GM18520 (cell line): ENCODE measurements around the gene MBD6.

Experiments
- ATAC-seq: cut with Tn5 transposase; IDR thresholded peaks from one replicate; pipeline ENCODE4 v1.9.1; 2021; ENCODE audit not compliant: unreplicated experiment

Gene MBD6

DNA sequence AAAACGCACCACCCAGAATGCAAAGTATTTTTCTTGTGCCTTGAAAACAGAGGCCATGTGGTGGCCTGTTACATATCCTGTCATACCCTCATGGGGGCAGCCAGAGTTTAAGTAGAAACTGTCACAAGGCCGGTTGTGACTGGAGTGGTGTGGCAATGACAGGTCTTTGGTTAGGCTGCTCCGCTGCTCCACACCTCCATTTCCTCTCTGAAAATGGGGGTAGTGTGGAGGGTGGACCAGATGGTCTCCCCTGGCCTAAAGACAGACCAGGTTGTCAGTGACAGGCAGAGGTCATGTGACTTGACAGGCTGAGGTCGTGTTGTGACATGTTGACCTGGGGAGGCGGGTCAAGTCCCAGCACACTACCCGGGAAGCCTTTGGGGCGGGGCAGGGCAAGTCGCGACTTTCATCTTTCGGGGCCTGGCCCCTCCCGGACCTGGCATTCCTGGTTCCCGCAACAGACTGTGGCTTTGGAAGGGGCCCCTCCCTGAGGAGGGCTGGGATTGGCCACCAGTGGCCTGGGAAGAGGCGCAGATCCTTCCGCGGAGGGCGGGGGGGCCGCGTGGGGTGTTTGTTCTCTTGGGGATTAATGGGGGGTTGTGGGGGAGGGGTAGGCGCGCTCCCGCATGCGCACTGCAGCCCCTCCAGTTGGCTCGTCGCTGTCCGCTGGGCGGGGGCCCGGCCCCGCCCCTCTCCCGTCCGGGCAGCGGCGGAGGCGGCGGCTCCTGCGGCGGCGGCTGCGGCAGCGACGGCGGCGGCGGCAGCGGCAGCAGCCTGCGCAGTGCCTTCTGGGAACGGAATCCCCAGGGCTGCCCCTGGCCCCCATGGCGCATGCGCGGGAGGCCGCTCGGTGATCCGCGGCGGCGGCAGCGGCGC lies at the start of gene MBD6:
MBD6 (plus strand) TSS at position 814 of the 876 bp plus-strand sequence. CDS start 1,480 bp downstream, outside the sequence.
- ATAC-seq = peak; percentile 31

DNA sequence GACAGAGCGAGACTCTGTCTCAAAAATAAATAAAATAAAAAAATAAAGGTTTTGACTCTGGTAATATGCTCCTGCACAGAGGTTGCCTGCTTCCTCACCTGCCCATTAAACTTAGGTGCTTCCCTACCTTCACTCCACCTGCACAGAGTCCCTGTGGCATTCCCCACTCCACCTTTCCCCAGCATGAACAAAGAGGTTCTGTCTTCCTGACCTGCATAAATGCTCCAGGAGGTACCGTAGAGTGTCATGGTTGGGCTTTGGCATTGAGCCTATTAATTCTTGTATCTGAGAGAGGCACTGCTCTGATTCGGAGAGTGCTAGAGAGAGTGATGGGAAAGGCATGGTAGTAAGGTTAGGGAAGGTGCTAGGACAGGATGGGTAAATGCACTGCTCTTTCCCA lies 49.2 kb upstream of the MBD6 start:
- ATAC-seq = no peak

DNA sequence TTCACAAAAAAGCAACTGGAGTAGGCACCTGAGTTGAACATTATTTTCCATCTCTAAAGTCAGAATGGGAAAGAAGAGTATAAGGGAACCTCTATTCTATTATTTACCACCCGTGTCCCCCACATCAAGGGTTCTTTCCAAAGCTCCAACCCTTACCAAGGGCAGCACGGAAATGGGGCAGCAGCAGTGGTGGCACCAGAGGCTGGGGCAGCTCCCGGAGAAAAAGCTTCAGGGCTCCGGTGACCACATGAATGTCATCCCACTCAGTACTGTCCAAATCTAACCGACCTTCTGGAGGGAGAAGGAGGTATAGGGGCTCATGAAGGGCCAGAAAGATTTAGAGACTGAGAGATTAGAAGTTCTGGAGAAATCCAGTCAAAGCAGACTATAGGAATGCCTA lies 48.7 kb upstream of the MBD6 start:
- no peak for ATAC-seq

DNA sequence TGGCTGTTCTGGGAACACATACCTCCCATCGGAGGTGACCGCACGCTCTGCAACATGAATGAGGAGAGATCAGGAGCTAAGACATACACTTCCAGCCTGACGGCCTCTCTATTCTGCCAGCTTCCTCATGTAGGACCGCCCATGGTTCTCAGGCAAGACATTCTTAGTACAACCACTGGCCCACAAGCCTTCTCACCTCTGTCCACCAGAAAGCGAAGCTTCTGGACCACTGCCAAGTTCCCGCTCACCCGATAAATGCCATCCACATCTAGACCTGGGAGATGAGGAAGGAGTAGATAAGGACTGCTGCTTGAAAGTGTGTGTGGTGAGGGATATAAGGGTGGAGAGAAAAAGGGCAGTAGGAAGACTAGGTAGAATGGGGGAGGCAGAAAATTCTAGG lies 48.2 kb upstream of the MBD6 start:
- ATAC-seq = no peak

- no peak for ATAC-seq
These were observed 47.8 kb upstream of the MBD6 start for GRCh38 chr12:57474862-57475261.

- ATAC-seq = no peak
These were observed 47.1 kb upstream of the MBD6 start for GRCh38 chr12:57475271-57476161.

- ATAC-seq = no peak
These were observed 46.2 kb upstream of the MBD6 start for GRCh38 chr12:57476162-57476992.

- ATAC-seq = no peak
These were observed 45.5 kb upstream of the MBD6 start for GRCh38 chr12:57476993-57477709.

DNA sequence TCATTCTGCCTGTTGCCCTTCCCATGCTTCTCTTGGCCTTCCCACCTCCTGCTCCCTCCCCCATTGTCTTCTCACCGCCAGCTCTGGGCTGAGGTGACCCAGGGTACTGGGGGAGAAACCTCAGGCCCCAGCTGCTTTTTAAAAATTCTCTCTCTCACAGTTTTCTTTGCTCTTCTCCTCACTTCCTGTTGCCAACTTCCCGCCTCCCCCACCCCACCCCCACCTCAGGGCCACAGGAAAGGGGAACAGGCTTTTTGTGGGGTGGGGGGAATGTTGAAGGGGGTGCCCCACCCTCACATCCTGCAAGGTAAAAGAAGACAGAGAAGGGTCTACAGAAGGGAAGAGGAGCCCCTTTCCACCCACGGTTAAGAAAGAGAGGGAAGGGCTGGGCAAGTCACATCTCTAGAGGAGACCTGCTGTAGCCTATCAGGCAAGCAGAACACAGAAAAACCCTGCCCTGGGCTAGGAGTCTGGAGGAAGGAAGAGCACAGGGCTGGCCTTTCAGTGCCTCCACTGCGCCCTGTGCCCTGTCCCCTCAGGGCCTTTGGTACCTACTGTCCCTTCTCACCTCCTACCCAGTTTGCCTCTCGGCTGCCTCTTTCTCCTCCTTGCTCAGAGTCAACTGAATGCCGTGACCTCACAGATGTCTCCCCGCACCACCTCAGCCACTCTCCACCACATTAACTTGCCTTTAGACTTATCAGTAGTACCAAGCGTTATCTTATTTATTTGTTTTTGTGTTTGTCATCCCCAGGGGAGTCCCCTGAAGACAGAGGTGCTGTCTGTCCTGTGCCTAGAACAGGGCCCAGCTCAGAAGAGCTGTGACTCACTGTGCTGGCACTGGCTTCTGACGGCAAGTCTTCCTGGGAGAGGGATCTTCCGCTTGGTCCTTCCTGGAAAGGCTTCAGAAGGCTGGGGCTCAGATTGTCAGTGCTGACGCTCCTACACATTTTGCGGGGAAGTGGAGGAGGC lies 44.6 kb upstream of the MBD6 start:
- peak; percentile 32 for ATAC-seq

- no peak for ATAC-seq
These were observed 43.6 kb upstream of the MBD6 start for GRCh38 chr12:57479043-57479375.

GRCh38 chr12:57479376-57480115 lies 43.1 kb upstream of the MBD6 start, which contains the start of gene ARHGAP9:
Gene ARHGAP9 (minus strand): TSS chr12:57479866. CDS start chr12:57479406, 460 bp downstream.
- ATAC-seq = no peak

DNA sequence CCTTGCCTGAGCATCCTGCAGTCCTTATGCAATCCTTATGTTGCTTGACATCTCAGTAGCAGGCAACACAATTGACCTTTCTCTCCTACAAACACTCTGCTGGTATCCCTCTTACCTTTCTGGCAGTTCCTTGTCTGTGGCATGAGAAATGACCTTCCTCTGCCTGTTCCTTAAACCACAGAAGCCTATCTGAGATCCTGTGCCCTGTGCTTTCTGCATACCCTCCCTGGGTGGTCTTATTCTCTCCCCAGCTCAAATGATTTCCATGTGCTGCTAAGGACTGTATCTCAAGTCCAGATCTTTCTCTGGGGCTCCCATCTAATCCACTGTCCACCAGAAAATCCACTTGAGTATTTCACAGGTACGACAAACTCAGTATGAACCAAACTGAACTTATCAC lies 41.0 kb upstream of the MBD6 start:
- ATAC-seq = no peak

DNA sequence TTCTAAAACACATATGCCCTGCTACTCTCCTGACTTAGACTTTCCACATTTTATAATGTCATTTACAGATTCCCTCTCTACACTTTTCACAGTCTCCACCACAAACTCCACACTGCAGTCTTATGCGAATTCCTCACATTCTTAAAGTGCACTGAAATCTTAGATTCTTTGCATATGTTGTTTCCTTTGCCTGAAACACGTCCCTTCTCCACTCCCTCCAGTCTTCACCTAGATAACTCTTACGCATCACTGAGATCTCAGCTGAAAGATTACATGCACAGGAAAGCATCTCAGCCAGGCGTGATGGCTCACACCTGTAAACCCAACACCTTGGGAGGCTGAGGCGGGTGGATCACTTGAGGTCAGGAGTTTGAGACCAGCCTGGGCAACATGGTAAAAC lies 39.2 kb upstream of the MBD6 start:
- no peak for ATAC-seq

GRCh38 chr12:57485695-57486094 lies 36.9 kb upstream of the MBD6 start:
- no peak for ATAC-seq

DNA sequence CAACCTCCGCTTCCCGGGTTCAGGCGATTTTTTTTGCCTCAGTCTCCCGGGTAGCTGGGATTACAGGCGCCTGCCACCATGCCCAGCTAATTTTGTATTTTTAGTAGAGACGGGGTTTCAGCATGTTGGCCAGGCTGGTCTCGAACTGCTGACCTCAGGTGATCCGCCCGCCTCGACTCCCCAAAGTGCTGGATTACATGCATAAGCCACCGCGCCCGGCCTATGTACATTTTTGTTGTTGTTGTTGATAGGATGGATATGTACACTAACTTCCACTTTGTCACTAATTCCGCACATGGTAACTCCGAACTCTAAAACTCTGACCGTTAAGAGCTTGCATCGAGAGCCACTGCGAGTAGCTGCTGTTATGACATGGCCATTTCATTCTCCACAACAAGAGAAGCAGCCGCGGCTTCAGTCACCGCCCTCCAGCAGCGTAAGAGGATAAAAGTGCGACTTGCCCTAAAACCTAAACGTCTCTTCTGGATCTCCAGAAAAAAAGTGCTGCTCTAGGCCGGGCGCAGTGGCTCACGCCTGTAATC lies 35.5 kb upstream of the MBD6 start:
- no peak for ATAC-seq

DNA sequence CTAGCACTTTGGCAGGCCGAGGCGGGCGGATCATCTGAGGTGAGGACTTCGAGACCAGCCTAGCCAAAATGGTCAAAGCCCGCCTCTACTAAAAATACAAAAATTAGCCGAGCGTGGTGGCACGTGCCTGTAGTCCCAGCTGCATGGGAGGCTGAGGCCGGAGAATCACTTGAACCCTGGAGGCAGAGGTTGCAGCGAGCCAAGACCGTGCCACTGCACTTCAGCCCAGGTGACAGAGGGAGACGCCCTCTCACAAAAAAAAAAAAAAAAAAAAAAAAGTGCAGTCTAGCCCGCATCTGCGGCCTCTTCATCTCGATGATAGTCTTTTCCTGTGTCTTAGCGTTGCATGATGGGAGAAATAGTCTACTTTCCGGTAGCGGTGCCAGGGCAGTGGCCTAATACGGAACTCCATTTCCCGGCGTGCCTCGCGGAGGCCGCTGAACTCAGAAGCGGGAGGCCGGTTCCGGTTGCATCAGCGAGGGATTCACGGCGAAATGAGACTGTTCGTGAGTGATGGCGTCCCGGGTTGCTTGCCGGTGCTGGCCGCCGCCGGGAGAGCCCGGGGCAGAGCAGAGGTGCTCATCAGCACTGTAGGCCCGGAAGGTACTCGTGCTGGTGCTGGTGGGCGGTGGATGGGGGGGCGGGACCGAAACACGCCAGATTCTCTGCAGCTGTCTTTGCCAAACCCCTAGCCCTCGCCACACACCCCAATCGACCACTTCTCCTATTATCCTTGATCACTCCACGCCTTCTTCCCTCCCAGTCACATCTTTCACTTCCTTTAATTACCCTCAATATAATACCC lies 34.8 kb upstream of the MBD6 start, which contains the start of gene MARS1:
MARS1 (plus strand) TSS at position 472 of the 805 bp plus-strand sequence; CDS start at position 495, 23 bp downstream.
- peak; percentile 99 for ATAC-seq
